Heart right ventricle (tissue), 16 donors: ENCODE results near the gene MMUT. TPM values are rescaled to one million over a fixed set of nuclear protein-coding genes. Genes with fewer than 3 reads are reported as not detected.

Source experiments
- ATAC-seq, 8 donors: fragments of 200-7000 bp; cut with Tn5 transposase; one replicate each; pipeline ENCODE4 v1.9.1; 2020; ENCODE audit warnings: mild to moderate bottlenecking in 8 of 8, moderate library complexity in 8 of 8, moderate number of reproducible peaks in 1 of 8
- DNase-seq, 2 donors: peaks; one replicate each; pipeline ENCODE4 v3.0.0-alpha.2; 2020
- H3K27ac ChIP-seq, 10 donors: fragments of 200-600 bp; sonication (generic) in 2 of 10; one replicate each; pipeline versions ENCODE4 v1.5.0 to v1.8.0; 2020 to 2022; ENCODE audit warnings: mild to moderate bottlenecking in 3 of 10
- H3K27me3 ChIP-seq, 7 donors: fragments of 200-600 bp; one replicate each; pipeline ENCODE4 v1.8.0; 2021 to 2022; ENCODE audit warnings: mild to moderate bottlenecking in 2 of 7
- H3K36me3 ChIP-seq, 9 donors: fragments of 200-600 bp; sonication (generic) in 1 of 9; one replicate each; pipeline versions ENCODE4 v1.5.0 to v1.8.0; 2020 to 2022; ENCODE audit warnings: mild to moderate bottlenecking in 2 of 9
- H3K4me1 ChIP-seq, 9 donors: fragments of 200-600 bp; sonication (generic) in 1 of 9; one replicate each; pipeline versions ENCODE4 v1.5.0 to v1.8.0; 2020 to 2022; ENCODE audit warnings: mild to moderate bottlenecking in 4 of 9
- H3K4me3 ChIP-seq, 10 donors: fragments of 200-600 bp; sonication (generic) in 2 of 10; one replicate each; pipeline versions ENCODE4 v1.5.0 to v1.8.0; 2020 to 2022; ENCODE audit warnings: mild to moderate bottlenecking in 7 of 10, moderate library complexity in 2 of 10
- H3K9me3 ChIP-seq, 11 donors: fragments of 200-600 bp in 10 of 11; sonication (generic) in 2 of 11; one replicate each; pipeline versions ENCODE4 v1.5.0 to v1.8.0; 2013 to 2022; ENCODE audit warnings: mild to moderate bottlenecking in 2 of 11, control low read depth in 1 of 11, moderate library complexity in 1 of 11
- WGBS, 2 donors: extraction: QIAGEN DNeasy Blood & Tissue Kit; methylation state at CpG; one replicate each; pipeline ENCODE4 v1.1.7; 2013; ENCODE audit warnings: inconsistent platforms in 1 of 2; 5-methylcytosine and 5-hydroxymethylcytosine counted together
- intact Hi-C, 10 donors: fragments of 100-400 bp; cut with DNase I; formaldehyde crosslinking; loops; one replicate each; pipeline versions ENCODE4 v1.11.1 to v1.14.2; 2022
- long read RNA-seq, 3 donors: library from polyadenylated mRNA; unstranded; transcript quantifications; one replicate each; pipeline ENCODE4 v2.0.0, GENCODE V29; 2020 to 2021
- polyA plus RNA-seq, 2 donors: library from polyadenylated mRNA; stranded (reverse); fragments of 200-250 nt; gene quantifications; one replicate each; pipeline ENCODE4 v1.2.3, GENCODE V29; 2013
- total RNA-seq, 10 donors: library from RNA; stranded (reverse); fragmentation: NEBNext Ultra II Directional in 3 of 10; extraction: Animal tissue kit (Norgen Biotek cat#: 25700) in 3 of 10; gene quantifications; one replicate each; pipeline versions ENCODE4 v1.2.1 to v1.2.4, GENCODE V29; 2021 to 2023
- TF ChIP-seq, protein P1 (sequence below), 9 donors: fragments of 200-600 bp; sonication (generic) in 2 of 9; IDR thresholded peaks; one replicate each; pipeline versions ENCODE4 v1.5.0 to v1.8.0; 2021 to 2022; ENCODE audit warnings: antibody characterized with exemption in 9 of 9, mild to moderate bottlenecking in 5 of 9, moderate library complexity in 1 of 9
- donor health status: Arrhythmogenic right ventricular cardiomyopathy.
- donor health status: ischemic (EF 13 %, LVEDD 7.1; RV severe dilation, severe dysfunction).
- donor health status: healthy with polysubstance abuse.
- donor health status: DM: no; HTN: yes; CAD: no.
- donor health status: DM: no; HTN: no; CAD: no.
- donor health status: ischemic (EF 25% LVEDD 6.9; RV normal size, moderate dysfunction).
- donor health status: ischemic (EF 25% LVEDD 5.7; RV mildly dilated, moderate dysfunction).
- donor health status: healthy.
- donor health status: DM: yes; HTN: yes; CAD: no.
- donor health status: Ischemic cardiomyopathy.
- donor health status: ischemic (EF 35%, LVEDD 5.7; RV mildly dilated, moderate dysfunction).
- donor health status: nonischemic (EF 11% LVEDD 7.7; RV severe dilation, severe dysfunction).
- donor health status: DM: yes; HTN: yes; CAD: no.
- donor health status: PGD.
- donor health status: ischemic (EF 29% LVEDD 5.4; RV normal size, mild dysfunction).
- donor health status: nonischemic (EF 23%, LVEDD 6.1; RV moderate dilation, normal function).

MMUT gene
- total RNA-seq (10 to 100 TPM; 31.6 to 45.8 (median 40.4) TPM), polyA plus RNA-seq (10 to 100 TPM in 1 of 2 donors, 1 to 10 TPM in 1; 9.4 to 22.4 TPM)
- long read RNA-seq, donor 1, transcript MUT-201 (13 exons, 3,749 nt), result major isoform, 116 of 172 reads
- long read RNA-seq, donor 1, partial matches to known transcripts, result 2 of 172 reads
- long read RNA-seq, donor 1, other reads (novel, unspliced or antisense), result 54 of 172 reads
- long read RNA-seq, donor 2, transcript MUT-201 (13 exons, 3,749 nt), result major isoform, 176 of 246 reads
- long read RNA-seq, donor 2, partial matches to known transcripts, result 8 of 246 reads
- long read RNA-seq, donor 2, other reads (novel, unspliced or antisense), result 62 of 246 reads
- long read RNA-seq, donor 3, transcript MUT-201 (13 exons, 3,749 nt), result major isoform, 166 of 271 reads
- long read RNA-seq, donor 3, partial matches to known transcripts, result 28 of 271 reads
- long read RNA-seq, donor 3, other reads (novel, unspliced or antisense), result 77 of 271 reads

DNA sequence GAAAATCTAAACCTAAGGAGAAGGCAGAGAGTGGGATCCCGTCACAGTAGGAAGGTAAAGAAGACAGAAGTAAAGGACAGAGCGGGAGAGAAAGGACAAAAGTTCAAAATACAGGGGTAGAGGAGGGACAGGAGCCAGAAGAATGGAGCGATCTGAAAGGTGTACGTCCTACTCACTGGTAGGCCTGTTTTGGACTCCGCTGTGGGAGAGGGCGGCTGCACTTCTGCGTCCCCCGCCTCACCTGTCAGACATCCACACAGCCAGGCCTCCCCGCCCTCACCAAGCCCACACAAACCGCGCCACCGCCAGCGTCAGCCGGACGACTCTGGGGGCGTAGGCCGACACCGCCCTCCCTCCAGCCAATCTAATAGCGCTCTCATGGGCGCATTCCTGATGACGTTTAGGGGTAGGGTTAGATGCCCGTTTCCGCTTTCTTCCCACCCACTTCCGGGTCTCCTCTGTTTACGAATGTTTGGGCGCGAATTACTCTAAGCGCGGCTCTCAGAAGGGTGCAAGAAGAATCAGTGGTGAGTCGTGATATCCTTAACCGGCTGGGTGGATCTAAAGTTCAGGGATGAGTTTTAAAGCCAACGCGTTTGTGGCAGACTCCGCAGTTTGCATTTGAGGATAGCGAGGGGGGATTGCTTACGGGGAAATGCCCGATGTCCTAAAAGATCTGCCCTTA is at the start of gene MMUT, which contains the start of gene CENPQ:
Gene MMUT, minus strand, starts transcription at position 327 of the 685 bp plus-strand sequence. CDS start 3,787 bp downstream, outside the sequence.
Gene CENPQ, plus strand, starts transcription at position 444 of the 685 bp plus-strand sequence. CDS start 6,807 bp downstream, outside the sequence.
- Histone ChIP-seq H3K27ac (peak within 1 kb of the TSS in 9 of 10 donors; percentile 70 to 92 (median 88)), H3K4me1 (peaks cover 3 to 35% (median 29%) of the 10 kb centered on the region in 9 donors), H3K9me3 (no peaks in the 10 kb centered on the region), H3K36me3 (peaks cover 0 to 17% (median 0%) of the 10 kb centered on the region in 9 donors), H3K27me3 (no peaks in the 10 kb centered on the region), H3K4me3 (peak within 1 kb of the TSS; percentile 47 to 95 (median 76))
- peak; percentile 100 for ATAC-seq
- DNase-seq, result peak; percentile 88 to 96
- WGBS, 2 donors, result 0% methylated on average over 35 to 37 of the region's 37 CpGs
- intact Hi-C loops, result no loop called here
- TF ChIP-seq, protein P1, sequence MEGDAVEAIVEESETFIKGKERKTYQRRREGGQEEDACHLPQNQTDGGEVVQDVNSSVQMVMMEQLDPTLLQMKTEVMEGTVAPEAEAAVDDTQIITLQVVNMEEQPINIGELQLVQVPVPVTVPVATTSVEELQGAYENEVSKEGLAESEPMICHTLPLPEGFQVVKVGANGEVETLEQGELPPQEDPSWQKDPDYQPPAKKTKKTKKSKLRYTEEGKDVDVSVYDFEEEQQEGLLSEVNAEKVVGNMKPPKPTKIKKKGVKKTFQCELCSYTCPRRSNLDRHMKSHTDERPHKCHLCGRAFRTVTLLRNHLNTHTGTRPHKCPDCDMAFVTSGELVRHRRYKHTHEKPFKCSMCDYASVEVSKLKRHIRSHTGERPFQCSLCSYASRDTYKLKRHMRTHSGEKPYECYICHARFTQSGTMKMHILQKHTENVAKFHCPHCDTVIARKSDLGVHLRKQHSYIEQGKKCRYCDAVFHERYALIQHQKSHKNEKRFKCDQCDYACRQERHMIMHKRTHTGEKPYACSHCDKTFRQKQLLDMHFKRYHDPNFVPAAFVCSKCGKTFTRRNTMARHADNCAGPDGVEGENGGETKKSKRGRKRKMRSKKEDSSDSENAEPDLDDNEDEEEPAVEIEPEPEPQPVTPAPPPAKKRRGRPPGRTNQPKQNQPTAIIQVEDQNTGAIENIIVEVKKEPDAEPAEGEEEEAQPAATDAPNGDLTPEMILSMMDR (IDR thresholded peaks at IDR 0.05), result no peak

DNA sequence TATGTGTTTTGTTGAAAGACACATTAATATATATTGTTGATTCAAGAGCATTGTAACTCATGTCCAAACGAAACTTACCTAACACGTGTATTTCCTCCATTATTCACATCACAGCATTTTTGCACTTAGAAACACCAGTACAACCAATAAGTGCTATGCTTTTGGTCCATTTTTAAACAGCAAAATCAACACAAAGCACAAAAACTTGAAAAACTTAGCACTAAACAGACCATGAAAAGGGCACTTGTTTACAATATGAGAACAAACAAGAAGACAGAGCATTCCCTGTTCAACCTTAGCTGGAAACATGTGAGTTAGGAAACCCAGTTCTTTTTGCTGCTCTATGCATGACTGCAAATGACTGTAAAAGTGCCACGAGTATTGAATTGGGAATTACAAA is 46.3 kb upstream of the MMUT start:
- no peak for DNase-seq
- no peaks in the 10 kb centered on the region for H3K36me3 ChIP-seq
- H3K9me3 ChIP-seq, result peaks cover 0 to 8% (median 0%) of the 10 kb centered on the region in 11 donors
- no peak overlapping the region for H3K27ac ChIP-seq
- ATAC-seq, result no peak
- H3K4me1 ChIP-seq, result no peaks in the 10 kb centered on the region
- TF ChIP-seq, protein P1 (IDR thresholded peaks at IDR 0.05), result no peak
- intact Hi-C loops, result no loop called here
- H3K27me3 ChIP-seq, result peaks cover 0 to 7% (median 0%) of the 10 kb centered on the region in 7 donors
- WGBS, 2 donors, result 72 to 75% methylated on average over 3 of the region's 3 CpGs
- H3K4me3 ChIP-seq, result no peak overlapping the region

DNA sequence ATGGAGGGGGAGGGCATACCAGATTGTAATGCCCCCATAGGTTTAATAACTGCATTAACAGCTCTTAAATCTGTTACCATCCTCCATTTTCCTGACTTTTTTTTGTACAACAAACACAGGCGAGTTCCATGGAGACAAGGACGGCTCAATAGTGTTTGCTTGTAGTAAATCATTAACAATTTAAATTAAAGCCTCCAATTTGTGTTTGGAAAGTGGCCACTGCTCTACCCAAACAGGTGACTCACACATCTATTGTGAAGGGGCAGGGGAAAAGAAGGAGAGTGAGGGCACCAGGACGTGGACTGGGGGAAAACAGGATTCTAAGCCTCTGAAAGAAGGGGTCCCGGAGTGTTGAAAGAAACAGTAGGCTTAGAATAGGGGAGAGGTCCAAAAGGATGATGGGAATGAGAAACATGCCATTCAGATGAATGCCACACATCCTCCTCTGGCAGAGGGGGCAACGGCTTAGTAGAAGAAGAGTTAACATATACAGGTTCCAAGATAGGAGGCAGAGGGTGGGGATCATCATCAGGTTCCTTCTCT is 43.6 kb upstream of the MMUT start:
- DNase-seq (no peak), ATAC-seq (no peak)
- TF ChIP-seq, protein P1 (IDR thresholded peaks at IDR 0.05), result no peak
- intact Hi-C loops, result no loop called here
- Histone ChIP-seq H3K4me3 (no peak overlapping the region), H3K4me1 (no peaks in the 10 kb centered on the region), H3K27ac (no peak overlapping the region), H3K36me3 (no peaks in the 10 kb centered on the region), H3K27me3 (peaks cover 0 to 5% (median 0%) of the 10 kb centered on the region in 7 donors), H3K9me3 (peaks cover 0 to 8% (median 0%) of the 10 kb centered on the region in 11 donors)
- 80 to 89% methylated on average over 5 of the region's 5 CpGs for WGBS, 2 donors

DNA sequence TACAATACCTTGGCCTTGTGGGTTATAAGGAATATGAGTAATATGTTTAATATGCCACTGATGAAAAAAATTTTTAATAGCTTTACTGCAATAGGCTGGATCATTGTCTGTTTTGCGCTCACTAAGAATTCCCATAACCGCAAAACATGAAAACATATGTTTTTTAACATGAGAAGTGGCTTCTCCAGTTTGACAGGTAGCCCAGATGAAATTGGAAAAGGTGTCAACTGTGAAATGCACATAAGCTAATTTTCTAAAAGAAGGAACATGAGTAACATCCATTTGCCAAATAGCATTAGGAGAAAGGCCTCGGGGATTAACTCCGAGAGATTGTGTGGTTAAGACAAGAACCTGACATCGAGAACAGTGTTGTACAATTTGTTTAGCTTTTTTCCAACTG is 41.6 kb upstream of the MMUT start:
- Histone ChIP-seq H3K27ac (no peak overlapping the region), H3K36me3 (no peaks in the 10 kb centered on the region), H3K27me3 (peaks cover 0 to 7% (median 0%) of the 10 kb centered on the region in 7 donors), H3K4me1 (no peaks in the 10 kb centered on the region), H3K4me3 (no peak overlapping the region), H3K9me3 (peaks cover 0 to 8% (median 0%) of the 10 kb centered on the region in 11 donors)
- intact Hi-C loops, result no loop called here
- TF ChIP-seq, protein P1 (IDR thresholded peaks at IDR 0.05), result no peak
- ATAC-seq, result no peak
- WGBS, 2 donors, result 73 to 85% methylated on average over 5 of the region's 5 CpGs
- no peak for DNase-seq
